ENCODE measurements around the gene SRXN1. TPM values are rescaled to one million over a fixed set of nuclear protein-coding genes. Genes with fewer than 3 reads are reported as not detected.
"Not testable (repeated sequence)": the region's sequence is repeated elsewhere in the genome, so short reads cannot be mapped to it uniquely, and the experiment has no call there.

Gene SRXN1
- 10 to 100 TPM; 28.5 to 39.8 (median 38.5) TPM for total RNA-seq

- H3K36me3 Mint-ChIP-seq (ENCODE audit: insufficient read depth) = peaks cover 8% of the 10 kb centered on the region
- DNase-seq (peak; percentile 79), ATAC-seq (peak; percentile 93 to 95)
- peaks cover 6% of the 10 kb centered on the region for H3K27me3 Mint-ChIP-seq (ENCODE audit: low read depth)
- no peaks in the 10 kb centered on the region for H3K9me3 Mint-ChIP-seq
- H3K4me3 Mint-ChIP-seq = peak within 1 kb of the TSS; percentile 90
- H3K4me1 Mint-ChIP-seq (ENCODE audit: low read depth) = peaks cover 32% of the 10 kb centered on the region
Observed at GRCh38 chr20:653110-653589, at the start of gene SRXN1. Gene SRXN1 (minus strand): TSS chr20:653200. CDS start chr20:653185, 15 bp downstream.

DNA sequence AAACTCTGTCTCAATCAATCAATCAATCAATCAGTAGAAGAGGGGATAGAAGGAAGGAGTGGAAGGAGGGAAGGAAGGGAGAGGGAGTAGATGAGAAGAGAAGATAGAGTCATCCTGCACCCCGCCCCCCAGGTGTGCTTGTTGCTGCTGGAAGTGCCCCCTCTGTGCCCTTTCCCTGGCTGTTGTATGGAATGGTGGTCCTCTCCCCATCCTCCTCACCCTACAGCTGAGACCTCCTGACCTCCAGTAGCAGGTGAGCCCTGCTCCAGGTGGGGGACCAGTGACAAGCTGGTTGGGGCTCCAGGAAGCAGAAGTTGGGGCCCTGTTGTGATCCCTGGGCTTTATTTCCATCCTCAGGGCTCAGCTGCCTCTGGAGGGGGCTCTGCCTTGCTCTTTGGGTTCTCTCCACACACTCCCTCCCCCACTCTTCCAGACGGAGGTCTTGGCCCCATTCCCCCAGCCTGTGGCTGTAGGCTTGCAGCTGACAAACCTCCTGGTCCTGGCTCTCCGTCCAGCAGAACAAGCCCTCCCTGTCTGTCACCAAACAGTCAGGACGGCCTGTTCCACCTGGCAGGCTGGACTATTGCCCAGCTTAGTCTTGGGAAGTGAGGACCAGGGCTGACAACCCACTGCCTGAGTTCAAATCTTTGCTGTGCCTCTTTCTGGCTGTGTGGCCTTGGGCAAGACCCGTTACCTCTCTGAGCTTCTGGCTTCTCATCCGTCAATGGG, 48.6 kb upstream of the SRXN1 start:
- no peaks in the 10 kb centered on the region for H3K9me3 Mint-ChIP-seq
- no peak overlapping the region for H3K4me3 Mint-ChIP-seq
- no peak for DNase-seq
- no peaks in the 10 kb centered on the region for H3K4me1 Mint-ChIP-seq (ENCODE audit: low read depth)
- no peak for ATAC-seq
- peaks cover 8% of the 10 kb centered on the region for H3K27me3 Mint-ChIP-seq (ENCODE audit: low read depth)
- no peaks in the 10 kb centered on the region for H3K36me3 Mint-ChIP-seq (ENCODE audit: insufficient read depth)

- peaks cover 6% of the 10 kb centered on the region for H3K27me3 Mint-ChIP-seq (ENCODE audit: low read depth)
- no peaks in the 10 kb centered on the region for H3K9me3 Mint-ChIP-seq
- no peak for DNase-seq
- ATAC-seq = no peak
- H3K4me1 Mint-ChIP-seq (ENCODE audit: low read depth) = no peaks in the 10 kb centered on the region
- no peaks in the 10 kb centered on the region for H3K36me3 Mint-ChIP-seq (ENCODE audit: insufficient read depth)
- no peak overlapping the region for H3K4me3 Mint-ChIP-seq
Observed at GRCh38 chr20:699811-700338, 46.9 kb upstream of the SRXN1 start.

- Mint-ChIP-seq H3K36me3 (ENCODE audit: insufficient read depth) (no peaks in the 10 kb centered on the region), H3K27me3 (ENCODE audit: low read depth) (peaks cover 6% of the 10 kb centered on the region), H3K9me3 (no peaks in the 10 kb centered on the region), H3K4me3 (no peak overlapping the region), H3K4me1 (ENCODE audit: low read depth) (no peaks in the 10 kb centered on the region)
- DNase-seq = no peak
- ATAC-seq = no peak
Observed at GRCh38 chr20:699342-699741, 46.3 kb upstream of the SRXN1 start.

DNA sequence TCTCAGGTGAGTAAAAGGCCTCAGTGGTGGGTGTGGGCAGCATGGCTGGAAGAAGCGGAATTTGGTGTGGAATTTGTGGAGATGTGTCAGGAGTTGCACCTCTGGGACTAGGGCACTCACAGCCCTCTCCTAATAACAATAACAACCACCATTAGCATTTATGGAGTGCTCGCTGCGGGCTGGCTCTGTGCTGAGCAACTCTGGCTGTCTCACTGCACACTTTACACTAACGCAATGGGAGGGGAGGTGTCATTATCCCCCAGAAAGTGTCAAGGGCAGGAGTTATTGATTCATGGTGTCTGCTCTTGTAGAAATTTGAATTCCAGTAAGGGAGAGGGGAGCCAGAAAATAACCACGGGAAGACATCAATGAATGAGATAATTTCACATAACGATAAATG, 45.3 kb upstream of the SRXN1 start:
- DNase-seq (no peak), ATAC-seq (no peak)
- H3K9me3 Mint-ChIP-seq = no peaks in the 10 kb centered on the region
- H3K27me3 Mint-ChIP-seq (ENCODE audit: low read depth) = peaks cover 6% of the 10 kb centered on the region
- H3K4me1 Mint-ChIP-seq (ENCODE audit: low read depth) = no peaks in the 10 kb centered on the region
- no peaks in the 10 kb centered on the region for H3K36me3 Mint-ChIP-seq (ENCODE audit: insufficient read depth)
- H3K4me3 Mint-ChIP-seq = no peak overlapping the region

- ATAC-seq (no peak), DNase-seq (no peak)
- Mint-ChIP-seq H3K4me1 (ENCODE audit: low read depth) (no peaks in the 10 kb centered on the region), H3K4me3 (no peak overlapping the region), H3K27me3 (ENCODE audit: low read depth) (peaks cover 6% of the 10 kb centered on the region), H3K36me3 (ENCODE audit: insufficient read depth) (no peaks in the 10 kb centered on the region), H3K9me3 (no peaks in the 10 kb centered on the region)
Observed at GRCh38 chr20:697826-698225, 44.8 kb upstream of the SRXN1 start.

GRCh38 chr20:695165-695866, 42.3 kb upstream of the SRXN1 start:
- DNase-seq (no peak), ATAC-seq (no peak)
- H3K36me3 Mint-ChIP-seq (ENCODE audit: insufficient read depth) = no peaks in the 10 kb centered on the region
- H3K4me1 Mint-ChIP-seq (ENCODE audit: low read depth) = no peaks in the 10 kb centered on the region
- H3K9me3 Mint-ChIP-seq = no peaks in the 10 kb centered on the region
- H3K4me3 Mint-ChIP-seq = no peak overlapping the region
- peaks cover 11% of the 10 kb centered on the region for H3K27me3 Mint-ChIP-seq (ENCODE audit: low read depth)

DNA sequence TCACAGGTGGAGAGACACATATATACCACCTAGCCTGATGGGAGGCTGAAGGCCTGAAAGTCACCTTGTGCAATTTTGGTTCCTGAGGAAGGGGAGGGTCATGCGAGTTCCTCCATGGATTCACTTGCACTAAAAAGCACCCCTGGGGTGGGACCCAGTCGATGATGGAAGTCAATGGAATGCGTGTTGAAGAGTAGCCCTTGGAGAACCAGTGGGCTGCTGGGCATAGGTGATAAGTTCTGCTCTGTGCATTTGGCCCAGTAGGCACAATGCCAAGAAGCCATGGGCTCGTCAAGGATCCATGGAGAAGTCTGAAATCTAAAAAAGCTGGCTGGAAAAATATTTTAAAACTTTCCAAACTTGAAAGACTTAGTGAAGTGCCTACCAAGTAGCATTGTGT, 41.5 kb upstream of the SRXN1 start:
- Mint-ChIP-seq H3K4me3 (no peak overlapping the region), H3K9me3 (no peaks in the 10 kb centered on the region), H3K27me3 (ENCODE audit: low read depth) (peaks cover 11% of the 10 kb centered on the region), H3K4me1 (ENCODE audit: low read depth) (no peaks in the 10 kb centered on the region), H3K36me3 (ENCODE audit: insufficient read depth) (no peaks in the 10 kb centered on the region)
- no peak for ATAC-seq
- no peak for DNase-seq

- H3K4me3 Mint-ChIP-seq; H3K4me1 Mint-ChIP-seq (ENCODE audit: low read depth); DNase-seq; H3K9me3 Mint-ChIP-seq; H3K36me3 Mint-ChIP-seq (ENCODE audit: insufficient read depth); ATAC-seq: not testable (repeated sequence)
- peaks cover 11% of the 10 kb centered on the region for H3K27me3 Mint-ChIP-seq (ENCODE audit: low read depth)
Observed at GRCh38 chr20:693786-694185, 40.8 kb upstream of the SRXN1 start.

DNA sequence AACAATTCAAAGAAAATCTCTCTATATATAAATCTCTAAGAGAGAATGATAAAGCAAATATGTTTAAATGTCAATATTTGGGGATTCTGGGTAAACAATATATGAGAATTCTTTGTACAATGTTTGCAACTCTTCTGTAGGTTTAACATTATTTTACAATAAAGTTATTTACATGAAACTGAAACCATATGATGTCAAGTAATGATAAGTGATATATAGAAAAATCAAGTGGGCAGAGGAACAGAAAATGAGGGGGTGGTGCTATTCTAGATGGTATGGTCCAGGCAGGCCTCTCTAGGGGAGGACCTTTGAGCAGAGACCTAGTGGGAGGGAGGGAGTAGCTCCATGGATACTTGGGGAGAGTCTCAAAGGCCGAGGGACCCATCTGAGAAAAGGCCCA, 39.0 kb upstream of the SRXN1 start:
- no peak for DNase-seq
- Mint-ChIP-seq H3K4me1 (ENCODE audit: low read depth) (no peaks in the 10 kb centered on the region), H3K4me3 (no peak overlapping the region), H3K27me3 (ENCODE audit: low read depth) (peaks cover 21% of the 10 kb centered on the region), H3K9me3 (no peaks in the 10 kb centered on the region), H3K36me3 (ENCODE audit: insufficient read depth) (no peaks in the 10 kb centered on the region)
- no peak for ATAC-seq

GRCh38 chr20:689947-690346, 36.9 kb upstream of the SRXN1 start:
- DNase-seq (no peak), ATAC-seq (no peak)
- Mint-ChIP-seq H3K36me3 (ENCODE audit: insufficient read depth) (no peaks in the 10 kb centered on the region), H3K4me1 (ENCODE audit: low read depth) (no peaks in the 10 kb centered on the region), H3K27me3 (ENCODE audit: low read depth) (peaks cover 19% of the 10 kb centered on the region), H3K9me3 (no peaks in the 10 kb centered on the region), H3K4me3 (no peak overlapping the region)

- DNase-seq = no peak
- Mint-ChIP-seq H3K4me3 (no peak overlapping the region), H3K36me3 (ENCODE audit: insufficient read depth) (no peaks in the 10 kb centered on the region), H3K27me3 (ENCODE audit: low read depth) (peaks cover 18% of the 10 kb centered on the region), H3K9me3 (no peaks in the 10 kb centered on the region), H3K4me1 (ENCODE audit: low read depth) (no peaks in the 10 kb centered on the region)
- no peak for ATAC-seq
Observed at GRCh38 chr20:689348-689747, 36.3 kb upstream of the SRXN1 start.

GRCh38 chr20:688809-689212, 35.8 kb upstream of the SRXN1 start:
- ATAC-seq (no peak), DNase-seq (no peak)
- Mint-ChIP-seq H3K4me1 (ENCODE audit: low read depth) (no peaks in the 10 kb centered on the region), H3K4me3 (no peak overlapping the region), H3K27me3 (ENCODE audit: low read depth) (peaks cover 18% of the 10 kb centered on the region), H3K9me3 (no peaks in the 10 kb centered on the region), H3K36me3 (ENCODE audit: insufficient read depth) (no peaks in the 10 kb centered on the region)

DNA sequence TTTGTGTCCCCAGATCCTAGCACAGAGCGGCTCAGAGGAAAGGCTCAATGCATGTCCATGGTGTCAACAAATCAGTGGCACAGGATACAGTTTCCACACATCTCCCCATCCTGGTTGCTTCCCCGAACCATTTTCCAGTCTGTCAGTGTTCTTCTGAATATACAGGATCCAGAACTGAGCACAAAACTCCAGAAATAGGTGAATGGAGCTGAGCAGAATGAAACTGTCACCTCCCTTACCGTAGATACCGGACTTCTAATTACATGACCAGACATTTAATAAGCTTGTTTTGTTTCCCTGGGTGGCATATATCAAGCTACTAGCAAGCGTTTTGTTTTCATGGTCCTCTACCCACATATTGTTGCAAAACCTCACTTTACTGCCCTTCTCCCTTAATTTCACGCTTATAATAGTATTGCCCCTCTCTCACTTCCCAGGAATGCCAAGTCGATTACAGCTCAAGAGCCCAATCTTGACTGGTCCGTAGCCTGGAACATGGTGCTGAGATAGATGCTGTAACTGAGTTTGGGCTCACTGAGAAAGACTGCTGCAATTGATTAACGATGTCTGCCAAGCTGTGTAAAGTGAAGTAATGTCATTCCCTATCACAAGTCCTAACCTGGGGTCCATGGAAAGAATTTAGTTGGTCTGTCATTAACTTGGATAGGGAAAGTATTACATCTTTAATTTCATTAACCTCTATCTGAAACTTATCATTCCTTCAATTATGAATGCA, 34.6 kb upstream of the SRXN1 start:
- H3K4me1 Mint-ChIP-seq (ENCODE audit: low read depth) = no peaks in the 10 kb centered on the region
- no peaks in the 10 kb centered on the region for H3K36me3 Mint-ChIP-seq (ENCODE audit: insufficient read depth)
- DNase-seq (no peak), ATAC-seq (no peak)
- no peak overlapping the region for H3K4me3 Mint-ChIP-seq
- H3K27me3 Mint-ChIP-seq (ENCODE audit: low read depth) = peaks cover 22% of the 10 kb centered on the region
- no peaks in the 10 kb centered on the region for H3K9me3 Mint-ChIP-seq

All from activated T-cell treated with anti-CD3 and anti-CD28 coated beads, Interleukin-2, amount 50 U/mL, for 4 hours (primary cell).